GM23338 (cell line): ENCODE results near the gene CENPP. TPM values are rescaled to one million over a fixed set of nuclear protein-coding genes. Genes with fewer than 3 reads are reported as not detected.

Experiments
- ATAC-seq: fragments of 200-7000 bp; cut with Tn5 transposase; 3 replicates; pipeline ENCODE4 v1.9.1; 2020
- DNase-seq: peaks from one replicate; pipeline ENCODE4 v3.0.0-alpha.2; 2015; ENCODE audit warnings: low spot score
- H2AFZ ChIP-seq: fragments of 200-600 bp; sonication (generic); 2 replicates; pipeline ENCODE4 v1.8.0; 2016; ENCODE audit warnings: antibody characterized with exemption, mild to moderate bottlenecking, moderate library complexity
- H3F3A ChIP-seq: fragments of 200-600 bp; sonication (generic); replicated peaks from 2 replicates; pipeline ENCODE4 v1.8.0; 2017; ENCODE audit warnings: antibody characterized with exemption, mixed run types, low read depth
- H3K27ac ChIP-seq: fragments of 200-600 bp; sonication (generic); 2 replicates; pipeline ENCODE4 v1.6.1; 2016; ENCODE audit warnings: low read depth
- H3K27me3 ChIP-seq: fragments of 200-600 bp; sonication (generic); 2 replicates; pipeline ENCODE4 v1.8.0; 2016; ENCODE audit warnings: mild to moderate bottlenecking, mixed run types, moderate library complexity; ENCODE audit not compliant: insufficient read depth
- H3K36me3 ChIP-seq: fragments of 200-600 bp; sonication (generic); 2 replicates; pipeline ENCODE4 v1.8.0; 2016; ENCODE audit warnings: mild to moderate bottlenecking; ENCODE audit not compliant: insufficient read depth
- H3K4me1 ChIP-seq: fragments of 200-600 bp; sonication (generic); 2 replicates; pipeline ENCODE4 v1.8.0; 2016; ENCODE audit warnings: mild to moderate bottlenecking, moderate library complexity; ENCODE audit not compliant: insufficient read depth
- H3K4me2 ChIP-seq: fragments of 200-600 bp; sonication (generic); 2 replicates; pipeline ENCODE4 v1.7.1; 2017; ENCODE audit warnings: mixed run types
- H3K4me3 ChIP-seq: fragments of 200-600 bp; sonication (generic); 2 replicates; pipeline ENCODE4 v1.6.1; 2016; ENCODE audit warnings: mixed run types
- H3K79me2 ChIP-seq: fragments of 200-600 bp; sonication (generic); replicated peaks from 2 replicates; pipeline ENCODE4 v1.8.0; 2017; ENCODE audit warnings: mild to moderate bottlenecking; ENCODE audit not compliant: insufficient read depth
- H3K9me2 ChIP-seq: fragments of 200-600 bp; sonication (generic); 2 replicates; pipeline ENCODE4 v1.8.0; 2017; ENCODE audit not compliant: insufficient read depth
- H4K20me1 ChIP-seq: fragments of 200-600 bp; sonication (generic); replicated peaks from 2 replicates; pipeline ENCODE4 v1.8.0; 2017; ENCODE audit warnings: mild to moderate bottlenecking; ENCODE audit not compliant: insufficient read depth
- H3K27ac Mint-ChIP-seq: 2 replicates; pipeline ENCODE4 v1.8.0; 2020; ENCODE audit warnings: inconsistent platforms, mild to moderate bottlenecking, moderate library complexity, mixed read lengths
- H3K27me3 Mint-ChIP-seq: 3 replicates; pipeline ENCODE4 v1.8.0; 2022; ENCODE audit warnings: low read depth, mild to moderate bottlenecking, moderate library complexity, mixed read lengths, inconsistent platforms; ENCODE audit not compliant: insufficient read depth, poor library complexity
- H3K36me3 Mint-ChIP-seq: 3 replicates; pipeline ENCODE4 v1.8.0; 2021; ENCODE audit warnings: low read depth, mild to moderate bottlenecking, inconsistent platforms, moderate library complexity, mixed read lengths
- H3K4me1 Mint-ChIP-seq: 3 replicates; pipeline ENCODE4 v1.8.0; 2020; ENCODE audit warnings: mild to moderate bottlenecking, inconsistent platforms, mixed read lengths
- H3K4me3 Mint-ChIP-seq: 3 replicates; pipeline ENCODE4 v1.8.0; 2021; ENCODE audit warnings: moderate library complexity, mild to moderate bottlenecking, inconsistent platforms, mixed read lengths
- H3K9me3 Mint-ChIP-seq: 3 replicates; pipeline ENCODE4 v1.8.0; 2020; ENCODE audit warnings: moderate library complexity, mild to moderate bottlenecking, inconsistent platforms, mixed read lengths
- NANOG ChIP-seq: IDR thresholded peaks from 2 replicates; pipeline ENCODE4 v1.6.1; 2016; ENCODE audit warnings: antibody characterized with exemption, borderline replicate concordance
- STAT1 ChIP-seq: IDR thresholded peaks from one replicate; pipeline ENCODE4 v1.6.1; 2016; ENCODE audit warnings: antibody characterized with exemption; ENCODE audit not compliant: unreplicated experiment
- polyA plus RNA-seq: library from polyadenylated mRNA; unstranded; fragments of >200 nt; fragmentation: Nextera tagmentation; extraction: Ambion mirVana; gene quantifications from 2 replicates; pipeline ENCODE4 v1.2.1, GENCODE V29; 2016
- total RNA-seq: library from RNA; depleted of rRNA; stranded (reverse); fragments of >200 nt; shearing (Covaris generic); gene quantifications from 2 replicates; pipeline ENCODE4 v1.2.3, GENCODE V29; 2014
- TF ChIP-seq, protein P1 (sequence below), 2 experiments: fragments of 200-600 bp in 1 of 2; sonication (generic) in 1 of 2; conservative IDR thresholded peaks; 2 replicates each; pipeline versions ENCODE4 v1.5.1 to v1.6.1; 2016 to 2017; ENCODE audit warnings: antibody characterized with exemption in 2 of 2, low read depth in 2 of 2, mild to moderate bottlenecking in 2 of 2, moderate library complexity in 1 of 2
- TF ChIP-seq, protein P2 (sequence below): fragments of 250-450 bp; sonication (Bioruptor Pico); IDR thresholded peaks from 2 replicates; pipeline ENCODE4 v1.5.0; 2020; ENCODE audit warnings: mild to moderate bottlenecking, moderate library complexity
- TF ChIP-seq, protein P3 (sequence below): IDR thresholded peaks from 2 replicates; pipeline ENCODE4 v1.6.1; 2016; ENCODE audit warnings: antibody characterized with exemption

The CENPP gene
- total and polyA plus RNA-seq, 2 experiments from 2014 or later: 11.0 to 12.6 TPM

DNA sequence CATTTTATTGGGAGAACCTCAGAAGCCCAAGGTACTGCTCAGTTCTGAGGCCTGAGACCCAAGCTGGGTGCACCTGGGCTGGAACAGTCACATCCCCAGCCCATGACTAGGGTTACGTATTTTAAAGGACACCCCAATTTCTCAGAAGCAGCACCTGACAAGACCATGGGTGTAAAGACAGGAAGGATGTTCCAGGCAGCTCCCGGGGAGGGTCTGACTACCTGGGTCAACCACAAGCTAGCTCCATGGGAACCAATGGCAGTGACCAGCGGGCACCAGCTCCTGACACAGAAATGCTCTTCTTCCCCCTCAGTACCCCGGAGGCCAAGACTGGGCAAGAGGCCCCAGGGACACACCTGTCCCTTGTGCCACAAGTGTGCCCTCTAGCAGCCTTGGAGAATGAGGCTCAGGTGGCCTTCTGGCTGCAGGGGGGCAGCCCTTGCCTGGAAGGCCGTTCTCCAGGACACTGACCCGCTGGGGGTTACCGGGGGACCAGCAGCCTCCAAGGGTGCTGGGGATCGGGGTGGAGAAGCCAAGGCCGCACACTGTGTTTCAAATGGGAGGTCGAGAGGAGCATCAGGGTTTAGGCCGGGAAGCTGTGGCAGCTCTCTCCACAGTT is 291.6 kb downstream of the CENPP start:
- TF ChIP-seq, protein P1, sequence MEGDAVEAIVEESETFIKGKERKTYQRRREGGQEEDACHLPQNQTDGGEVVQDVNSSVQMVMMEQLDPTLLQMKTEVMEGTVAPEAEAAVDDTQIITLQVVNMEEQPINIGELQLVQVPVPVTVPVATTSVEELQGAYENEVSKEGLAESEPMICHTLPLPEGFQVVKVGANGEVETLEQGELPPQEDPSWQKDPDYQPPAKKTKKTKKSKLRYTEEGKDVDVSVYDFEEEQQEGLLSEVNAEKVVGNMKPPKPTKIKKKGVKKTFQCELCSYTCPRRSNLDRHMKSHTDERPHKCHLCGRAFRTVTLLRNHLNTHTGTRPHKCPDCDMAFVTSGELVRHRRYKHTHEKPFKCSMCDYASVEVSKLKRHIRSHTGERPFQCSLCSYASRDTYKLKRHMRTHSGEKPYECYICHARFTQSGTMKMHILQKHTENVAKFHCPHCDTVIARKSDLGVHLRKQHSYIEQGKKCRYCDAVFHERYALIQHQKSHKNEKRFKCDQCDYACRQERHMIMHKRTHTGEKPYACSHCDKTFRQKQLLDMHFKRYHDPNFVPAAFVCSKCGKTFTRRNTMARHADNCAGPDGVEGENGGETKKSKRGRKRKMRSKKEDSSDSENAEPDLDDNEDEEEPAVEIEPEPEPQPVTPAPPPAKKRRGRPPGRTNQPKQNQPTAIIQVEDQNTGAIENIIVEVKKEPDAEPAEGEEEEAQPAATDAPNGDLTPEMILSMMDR (conservative IDR thresholded peaks at IDR 0.05; ENCODE audit: low read depth in 2 of 2): no peak
- TF ChIP-seq NANOG (no peak), STAT1 (no peak)
- TF ChIP-seq, protein P2, sequence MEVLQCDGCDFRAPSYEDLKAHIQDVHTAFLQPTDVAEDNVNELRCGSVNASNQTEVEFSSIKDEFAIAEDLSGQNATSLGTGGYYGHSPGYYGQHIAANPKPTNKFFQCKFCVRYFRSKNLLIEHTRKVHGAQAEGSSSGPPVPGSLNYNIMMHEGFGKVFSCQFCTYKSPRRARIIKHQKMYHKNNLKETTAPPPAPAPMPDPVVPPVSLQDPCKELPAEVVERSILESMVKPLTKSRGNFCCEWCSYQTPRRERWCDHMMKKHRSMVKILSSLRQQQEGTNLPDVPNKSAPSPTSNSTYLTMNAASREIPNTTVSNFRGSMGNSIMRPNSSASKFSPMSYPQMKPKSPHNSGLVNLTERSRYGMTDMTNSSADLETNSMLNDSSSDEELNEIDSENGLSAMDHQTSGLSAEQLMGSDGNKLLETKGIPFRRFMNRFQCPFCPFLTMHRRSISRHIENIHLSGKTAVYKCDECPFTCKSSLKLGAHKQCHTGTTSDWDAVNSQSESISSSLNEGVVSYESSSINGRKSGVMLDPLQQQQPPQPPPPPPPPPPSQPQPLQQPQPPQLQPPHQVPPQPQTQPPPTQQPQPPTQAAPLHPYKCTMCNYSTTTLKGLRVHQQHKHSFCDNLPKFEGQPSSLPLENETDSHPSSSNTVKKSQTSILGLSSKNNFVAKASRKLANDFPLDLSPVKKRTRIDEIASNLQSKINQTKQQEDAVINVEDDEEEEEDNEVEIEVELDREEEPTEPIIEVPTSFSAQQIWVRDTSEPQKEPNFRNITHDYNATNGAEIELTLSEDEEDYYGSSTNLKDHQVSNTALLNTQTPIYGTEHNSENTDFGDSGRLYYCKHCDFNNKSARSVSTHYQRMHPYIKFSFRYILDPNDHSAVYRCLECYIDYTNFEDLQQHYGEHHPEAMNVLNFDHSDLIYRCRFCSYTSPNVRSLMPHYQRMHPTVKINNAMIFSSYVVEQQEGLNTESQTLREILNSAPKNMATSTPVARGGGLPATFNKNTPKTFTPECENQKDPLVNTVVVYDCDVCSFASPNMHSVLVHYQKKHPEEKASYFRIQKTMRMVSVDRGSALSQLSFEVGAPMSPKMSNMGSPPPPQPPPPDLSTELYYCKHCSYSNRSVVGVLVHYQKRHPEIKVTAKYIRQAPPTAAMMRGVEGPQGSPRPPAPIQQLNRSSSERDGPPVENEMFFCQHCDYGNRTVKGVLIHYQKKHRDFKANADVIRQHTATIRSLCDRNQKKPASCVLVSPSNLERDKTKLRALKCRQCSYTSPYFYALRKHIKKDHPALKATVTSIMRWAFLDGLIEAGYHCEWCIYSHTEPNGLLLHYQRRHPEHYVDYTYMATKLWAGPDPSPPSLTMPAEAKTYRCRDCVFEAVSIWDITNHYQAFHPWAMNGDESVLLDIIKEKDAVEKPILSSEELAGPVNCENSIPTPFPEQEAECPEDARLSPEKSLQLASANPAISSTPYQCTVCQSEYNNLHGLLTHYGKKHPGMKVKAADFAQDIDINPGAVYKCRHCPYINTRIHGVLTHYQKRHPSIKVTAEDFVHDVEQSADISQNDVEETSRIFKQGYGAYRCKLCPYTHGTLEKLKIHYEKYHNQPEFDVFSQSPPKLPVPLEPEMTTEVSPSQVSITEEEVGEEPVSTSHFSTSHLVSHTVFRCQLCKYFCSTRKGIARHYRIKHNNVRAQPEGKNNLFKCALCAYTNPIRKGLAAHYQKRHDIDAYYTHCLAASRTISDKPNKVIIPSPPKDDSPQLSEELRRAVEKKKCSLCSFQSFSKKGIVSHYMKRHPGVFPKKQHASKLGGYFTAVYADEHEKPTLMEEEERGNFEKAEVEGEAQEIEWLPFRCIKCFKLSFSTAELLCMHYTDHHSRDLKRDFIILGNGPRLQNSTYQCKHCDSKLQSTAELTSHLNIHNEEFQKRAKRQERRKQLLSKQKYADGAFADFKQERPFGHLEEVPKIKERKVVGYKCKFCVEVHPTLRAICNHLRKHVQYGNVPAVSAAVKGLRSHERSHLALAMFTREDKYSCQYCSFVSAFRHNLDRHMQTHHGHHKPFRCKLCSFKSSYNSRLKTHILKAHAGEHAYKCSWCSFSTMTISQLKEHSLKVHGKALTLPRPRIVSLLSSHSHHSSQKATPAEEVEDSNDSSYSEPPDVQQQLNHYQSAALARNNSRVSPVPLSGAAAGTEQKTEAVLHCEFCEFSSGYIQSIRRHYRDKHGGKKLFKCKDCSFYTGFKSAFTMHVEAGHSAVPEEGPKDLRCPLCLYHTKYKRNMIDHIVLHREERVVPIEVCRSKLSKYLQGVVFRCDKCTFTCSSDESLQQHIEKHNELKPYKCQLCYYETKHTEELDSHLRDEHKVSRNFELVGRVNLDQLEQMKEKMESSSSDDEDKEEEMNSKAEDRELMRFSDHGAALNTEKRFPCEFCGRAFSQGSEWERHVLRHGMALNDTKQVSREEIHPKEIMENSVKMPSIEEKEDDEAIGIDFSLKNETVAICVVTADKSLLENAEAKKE (CRISPR knock-in tag): no peak
- TF ChIP-seq, protein P3, sequence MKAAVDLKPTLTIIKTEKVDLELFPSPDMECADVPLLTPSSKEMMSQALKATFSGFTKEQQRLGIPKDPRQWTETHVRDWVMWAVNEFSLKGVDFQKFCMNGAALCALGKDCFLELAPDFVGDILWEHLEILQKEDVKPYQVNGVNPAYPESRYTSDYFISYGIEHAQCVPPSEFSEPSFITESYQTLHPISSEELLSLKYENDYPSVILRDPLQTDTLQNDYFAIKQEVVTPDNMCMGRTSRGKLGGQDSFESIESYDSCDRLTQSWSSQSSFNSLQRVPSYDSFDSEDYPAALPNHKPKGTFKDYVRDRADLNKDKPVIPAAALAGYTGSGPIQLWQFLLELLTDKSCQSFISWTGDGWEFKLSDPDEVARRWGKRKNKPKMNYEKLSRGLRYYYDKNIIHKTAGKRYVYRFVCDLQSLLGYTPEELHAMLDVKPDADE: no peak
- peaks cover 14% of the 10 kb centered on the region for H3K36me3 Mint-ChIP-seq
- no peak overlapping the region for H3K4me2 ChIP-seq
- H3K36me3 ChIP-seq: no peaks in the 10 kb centered on the region; the same call in 1 of the 2 replicates
- peak overlapping the region; percentile 56; the same call in 1 of the 2 replicates for H3K27ac Mint-ChIP-seq
- H3K4me1 Mint-ChIP-seq: no peaks in the 10 kb centered on the region
- peaks cover 7% of the 10 kb centered on the region for H4K20me1 ChIP-seq
- no peak for ATAC-seq
- no peaks in the 10 kb centered on the region for H3K27me3 ChIP-seq
- H3K4me3 ChIP-seq: no peak overlapping the region
- no peaks in the 10 kb centered on the region for H3K27me3 Mint-ChIP-seq
- no peaks in the 10 kb centered on the region; the same call in 2 of the 3 replicates for H3K9me3 Mint-ChIP-seq
- H3F3A ChIP-seq: no peaks in the 10 kb centered on the region
- H3K4me1 ChIP-seq: no peaks in the 10 kb centered on the region
- DNase-seq: no peak
- no peaks in the 10 kb centered on the region for H3K79me2 ChIP-seq
- H2AFZ ChIP-seq: no peak overlapping the region
- H3K4me3 Mint-ChIP-seq: no peak overlapping the region
- H3K27ac ChIP-seq: no peak overlapping the region
- no peaks in the 10 kb centered on the region for H3K9me2 ChIP-seq
